Measurements from ENCODE around the gene DGAT2. TPM values are rescaled to one million over a fixed set of nuclear protein-coding genes. Genes with fewer than 3 reads are reported as not detected.

DGAT2 gene
- polyA plus RNA-seq, 3 donors: 3.9 to 4.6 (median 4.0) TPM

DNA sequence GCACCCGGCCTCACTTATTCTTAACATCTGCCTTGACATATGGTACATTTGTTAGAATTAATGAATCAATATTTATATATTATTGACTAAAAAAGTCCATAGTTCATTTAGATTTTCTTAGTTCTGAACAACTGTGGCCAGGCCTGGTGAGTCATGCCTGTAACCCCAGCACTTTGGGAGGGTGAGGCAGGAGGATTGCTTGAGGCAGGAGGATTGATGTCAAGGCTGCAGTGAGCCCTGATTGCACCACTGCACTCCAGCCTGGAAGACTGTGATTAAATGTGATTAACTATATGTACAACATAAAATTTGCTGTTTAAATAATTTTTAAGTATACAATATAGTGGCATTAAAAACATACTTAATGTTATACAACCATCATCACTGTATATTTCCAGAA lies 52.1 kb downstream of the DGAT2 start:
- no peak for DNase-seq (ENCODE audit: low read depth in 3 of 3, low spot score in 2 of 3)

DNA sequence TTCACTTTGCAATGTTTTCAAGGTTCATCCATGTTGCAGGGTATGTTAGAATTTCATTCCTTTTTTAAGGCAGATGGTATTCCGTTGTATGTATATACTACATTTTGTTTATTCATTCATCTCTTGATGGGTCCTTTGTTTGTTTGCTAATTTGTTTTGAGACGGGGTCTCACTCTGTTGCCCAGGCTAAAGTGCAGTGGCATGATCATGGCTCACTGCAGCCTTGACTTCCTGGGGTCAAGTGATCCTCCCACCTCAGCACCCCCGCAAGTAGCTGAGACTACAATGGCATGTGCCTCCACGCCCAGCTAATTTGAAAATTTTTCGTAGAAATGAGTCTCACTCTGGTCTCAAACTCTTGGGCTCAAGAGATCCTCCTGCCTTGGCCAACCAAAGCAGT lies 52.6 kb downstream of the DGAT2 start:
- no peak for DNase-seq (ENCODE audit: low read depth in 3 of 3, low spot score in 2 of 3)

DNA sequence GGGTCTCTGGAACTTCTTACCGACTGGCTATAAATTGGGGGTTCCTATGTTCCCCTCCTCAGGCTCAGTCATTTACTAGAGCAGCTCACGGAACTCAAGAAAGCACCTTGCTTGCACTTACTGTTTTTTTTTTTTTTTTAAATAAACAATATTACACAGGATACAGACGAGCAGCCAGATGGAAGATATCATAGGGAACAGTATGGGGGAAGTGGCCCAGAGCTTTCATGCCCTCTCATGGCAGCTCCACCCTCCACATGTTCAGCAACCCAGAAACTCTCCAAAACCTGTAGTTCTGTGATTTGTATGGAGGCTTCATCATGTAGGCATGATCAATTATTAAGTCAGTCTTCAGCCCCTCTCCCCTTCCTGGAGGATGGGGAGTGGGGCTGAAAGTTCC lies 54.0 kb downstream of the DGAT2 start:
- DNase-seq (ENCODE audit: low read depth in 3 of 3, low spot score in 2 of 3): no peak

DNA sequence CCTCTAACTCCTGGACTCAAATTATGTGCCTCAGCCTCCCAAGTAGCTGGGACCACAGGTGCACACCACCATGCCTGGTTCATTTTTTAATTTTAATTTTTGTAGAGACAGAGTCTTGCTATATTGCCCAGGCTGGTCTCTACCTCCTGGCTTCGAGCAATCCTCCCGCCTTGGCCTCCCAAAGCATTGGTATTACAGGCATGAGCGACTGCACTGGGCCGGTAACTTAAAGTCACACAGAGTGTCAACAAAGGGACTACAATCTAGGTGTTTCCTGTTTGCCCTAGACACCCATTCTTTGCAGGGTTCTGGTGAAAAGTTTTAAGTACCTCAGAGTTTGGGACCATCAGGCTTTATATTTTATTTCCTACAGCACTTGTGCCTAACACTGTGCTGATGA lies 54.8 kb downstream of the DGAT2 start:
- no peak for DNase-seq (ENCODE audit: low read depth in 3 of 3, low spot score in 2 of 3)

DNA sequence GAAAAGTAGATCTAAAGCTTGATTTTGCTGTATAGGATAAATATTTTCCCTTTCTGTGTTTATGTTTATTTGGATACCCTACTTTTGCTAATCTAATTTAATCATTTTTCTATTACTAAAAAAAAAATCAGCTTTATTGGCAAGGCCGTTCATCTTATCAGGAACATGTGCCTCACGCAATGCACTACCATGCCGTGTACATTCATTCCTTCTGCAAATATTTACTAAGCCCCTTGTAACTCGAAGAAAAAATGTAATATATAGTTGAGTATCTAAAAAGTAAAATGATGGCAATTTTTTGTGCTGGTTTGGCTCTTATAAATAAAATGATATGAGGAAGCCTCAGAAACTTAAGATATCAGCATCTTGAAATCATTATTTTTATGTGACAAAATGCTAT lies 55.4 kb downstream of the DGAT2 start:
- no peak for DNase-seq (ENCODE audit: low read depth in 3 of 3, low spot score in 2 of 3)

DNA sequence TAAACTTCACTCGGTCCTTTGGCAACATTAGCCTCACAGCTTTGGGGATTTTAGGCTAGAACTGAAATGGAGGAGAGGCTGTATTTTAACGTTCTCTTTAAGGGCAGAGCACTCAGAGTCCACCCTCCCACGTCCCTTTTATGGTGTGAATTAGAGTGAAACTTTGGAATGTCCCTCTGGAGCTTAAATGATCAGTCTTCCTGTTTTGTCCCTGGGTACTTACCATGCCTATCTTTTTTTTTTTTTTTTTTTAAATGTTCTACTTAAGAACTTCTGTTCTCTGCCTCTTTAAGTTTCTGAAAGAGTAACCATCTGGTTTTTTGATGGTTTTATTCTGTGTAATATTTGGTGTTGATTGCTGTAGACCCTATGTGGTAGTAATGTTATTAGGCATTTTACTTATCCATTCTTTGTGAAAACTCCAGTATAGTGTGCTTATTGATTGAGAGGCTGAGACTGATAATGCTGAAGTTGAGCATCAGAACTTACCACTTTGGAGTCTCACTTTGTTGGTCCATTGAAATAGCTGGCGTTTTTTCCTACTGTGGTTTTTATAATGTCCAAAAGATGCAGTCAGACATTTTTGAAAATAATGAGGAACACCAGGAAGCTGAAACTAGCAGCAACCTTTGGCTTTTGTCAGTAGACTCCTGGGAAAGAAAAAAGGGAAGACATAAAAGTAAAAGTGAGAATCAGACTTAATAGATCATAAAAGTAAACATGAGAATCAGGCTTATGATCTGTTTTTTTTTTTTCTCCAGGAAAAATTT lies 58.1 kb downstream of the DGAT2 start:
- DNase-seq (ENCODE audit: low read depth in 3 of 3, low spot score in 2 of 3): no peak

DNA sequence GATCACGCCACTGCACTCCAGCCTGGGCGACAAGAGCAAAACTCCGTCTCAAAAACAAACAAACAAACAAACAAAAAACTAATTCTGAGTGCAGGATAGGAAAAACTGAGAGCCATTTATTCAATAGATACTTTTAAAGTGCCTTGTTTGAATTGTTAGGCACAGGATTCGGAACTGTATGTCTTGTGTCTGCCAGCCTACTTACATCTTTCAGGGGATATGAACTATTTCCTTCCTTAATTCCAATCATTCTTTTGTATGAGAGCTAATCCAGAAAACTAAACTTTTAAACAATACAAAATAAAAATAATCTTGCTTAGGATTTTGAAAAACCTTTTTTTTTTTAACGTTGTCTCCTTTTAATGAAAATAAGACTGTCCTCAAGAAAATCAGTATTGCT lies 59.0 kb downstream of the DGAT2 start:
- no peak for DNase-seq (ENCODE audit: low read depth in 3 of 3, low spot score in 2 of 3)

DNA sequence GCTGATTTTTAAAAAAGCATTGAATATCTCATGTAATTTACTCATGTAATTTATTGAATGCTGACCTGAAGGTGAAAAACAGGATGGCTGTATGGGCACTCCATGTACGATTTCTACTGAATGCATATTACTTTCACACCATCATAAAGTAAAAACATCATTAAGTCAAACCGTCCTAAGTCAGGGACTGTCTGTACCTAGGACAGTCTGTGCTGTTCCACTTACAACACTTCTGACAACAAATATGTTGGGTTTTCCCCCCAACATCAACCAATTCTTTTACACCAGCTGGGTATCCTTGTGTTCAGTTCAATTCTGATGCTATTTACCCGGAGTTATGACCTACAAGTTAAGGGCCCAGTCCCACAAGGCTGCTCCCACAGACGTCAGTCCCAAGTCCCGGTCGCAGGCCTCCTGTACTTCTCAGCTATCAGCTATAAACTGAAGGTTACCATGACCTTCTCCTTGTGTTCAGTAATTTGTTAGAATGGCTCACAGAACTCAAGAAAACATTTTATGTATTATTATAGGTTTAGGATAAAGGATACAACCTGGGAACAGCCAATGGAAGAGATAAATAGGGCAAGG lies 63.4 kb downstream of the DGAT2 start:
- DNase-seq (ENCODE audit: low read depth in 3 of 3, low spot score in 2 of 3): no peak

DNA sequence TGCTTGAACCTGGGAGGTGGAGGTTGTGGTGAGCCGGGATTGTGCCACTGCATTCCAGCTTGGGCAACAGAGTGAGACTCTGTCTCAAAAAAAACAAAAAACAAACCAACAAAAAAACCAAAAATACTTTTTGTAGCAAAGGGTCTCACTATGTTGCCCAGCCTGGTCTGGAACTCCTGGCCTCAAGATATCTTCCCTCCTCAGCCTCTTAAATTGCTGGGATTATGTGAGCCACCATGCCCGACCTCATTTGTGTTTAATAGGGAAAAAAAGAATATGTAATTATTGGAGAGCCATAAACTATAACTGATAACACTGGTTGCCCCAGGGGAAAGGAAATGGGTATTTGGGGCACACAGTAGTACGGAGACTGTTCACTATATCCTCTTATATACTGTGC lies 66.2 kb downstream of the DGAT2 start:
- no peak for DNase-seq (ENCODE audit: low read depth in 3 of 3, low spot score in 2 of 3)

DNA sequence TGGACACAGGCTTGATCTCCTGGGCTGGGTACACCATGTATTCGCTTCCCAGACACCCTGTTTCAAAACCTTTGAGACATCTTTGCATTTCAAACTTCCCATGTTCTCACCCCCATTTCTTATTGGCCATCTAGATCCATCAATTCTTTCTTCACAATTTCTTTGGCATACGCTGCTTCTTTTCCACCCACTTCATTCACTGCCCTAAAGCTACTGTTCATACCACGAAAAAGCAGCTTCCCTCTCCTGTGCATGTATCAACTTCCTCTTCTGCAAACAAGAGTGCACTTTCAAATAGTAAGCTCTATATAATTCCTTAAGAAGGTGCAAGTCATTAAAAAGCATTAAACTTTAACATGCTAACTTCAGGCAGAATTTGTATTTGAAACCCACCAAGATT lies 67.8 kb downstream of the DGAT2 start:
- DNase-seq (ENCODE audit: low read depth in 3 of 3, low spot score in 2 of 3): no peak

DNA sequence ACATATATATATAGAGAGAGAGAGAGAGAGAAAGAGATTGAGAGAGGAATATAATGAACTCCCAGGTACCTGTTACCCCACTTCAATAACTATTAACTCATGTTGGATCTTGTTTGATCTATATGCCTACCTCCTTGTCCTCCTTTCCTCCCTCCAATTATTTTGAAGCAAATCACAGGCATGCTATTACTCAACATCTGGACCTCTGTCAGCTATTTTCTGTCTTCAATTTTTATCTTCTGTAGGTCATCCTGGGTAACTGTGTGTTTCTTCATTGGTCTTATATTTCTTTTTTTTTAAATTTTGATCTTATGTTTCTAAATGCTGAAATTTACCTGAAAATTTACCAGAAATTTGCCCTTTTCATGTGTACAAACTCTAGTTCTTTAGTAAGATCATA lies 71.3 kb downstream of the DGAT2 start:
- DNase-seq (ENCODE audit: low read depth in 3 of 3, low spot score in 2 of 3): no peak

DNA sequence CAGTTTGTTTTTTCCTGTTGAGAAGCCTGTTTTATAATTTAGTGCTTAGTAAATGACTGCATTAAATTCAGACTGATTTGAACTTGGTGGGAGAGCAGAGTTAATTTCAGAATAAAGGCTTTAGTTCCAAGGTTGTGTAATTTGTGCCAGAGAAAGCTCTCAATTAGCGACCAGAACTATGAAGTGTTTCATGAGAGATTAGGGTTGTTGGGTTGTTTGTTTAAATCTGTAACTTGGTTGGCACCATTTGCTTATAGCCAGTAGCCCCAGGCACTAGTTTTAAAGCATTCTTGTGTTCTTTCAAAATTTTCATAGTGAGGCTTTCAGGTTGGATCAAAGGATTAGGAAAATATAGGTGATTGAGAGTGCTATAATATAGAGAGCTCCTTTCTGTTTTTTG lies 71.9 kb downstream of the DGAT2 start:
- DNase-seq (ENCODE audit: low read depth in 3 of 3, low spot score in 2 of 3): no peak

DNA sequence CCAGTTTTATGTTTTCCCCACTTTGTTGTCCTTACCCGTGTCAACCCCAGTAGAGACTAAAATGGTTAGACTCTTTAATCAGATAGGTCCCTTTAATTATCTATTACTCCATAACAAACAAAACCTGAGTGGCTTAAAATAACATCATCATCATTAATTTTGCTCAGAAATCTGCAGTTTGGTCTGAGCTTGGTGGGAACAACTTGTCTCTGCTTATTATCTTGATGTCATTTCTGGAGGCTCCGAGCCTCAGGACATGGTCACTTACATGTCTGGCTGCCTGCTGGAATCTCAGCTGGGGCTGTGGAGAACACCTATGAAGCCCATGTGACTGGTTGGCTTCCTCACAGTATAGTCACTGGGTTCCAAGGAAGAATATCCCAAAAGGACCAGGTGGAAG lies 73.2 kb downstream of the DGAT2 start:
- no peak for DNase-seq (ENCODE audit: low read depth in 3 of 3, low spot score in 2 of 3)

DNA sequence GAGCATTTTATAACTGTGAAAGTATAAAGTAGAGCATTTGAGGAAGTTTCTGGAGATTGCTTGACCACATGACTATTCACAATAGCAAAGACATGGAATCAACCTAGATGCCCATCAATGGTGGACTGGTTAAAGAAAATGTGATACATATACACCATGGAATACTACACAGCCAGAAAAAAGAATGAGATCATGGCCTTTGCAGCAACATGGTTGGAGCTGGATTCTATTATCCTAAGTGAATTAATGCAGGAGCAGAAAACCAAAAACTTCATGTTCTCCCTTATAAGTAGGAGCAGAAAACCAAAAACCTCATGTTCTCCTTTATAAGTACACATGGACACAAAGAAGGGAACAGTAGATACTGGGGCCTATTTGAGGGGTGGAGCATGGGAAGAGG lies 76.7 kb downstream of the DGAT2 start:
- no peak for DNase-seq (ENCODE audit: low read depth in 3 of 3, low spot score in 2 of 3)

DNA sequence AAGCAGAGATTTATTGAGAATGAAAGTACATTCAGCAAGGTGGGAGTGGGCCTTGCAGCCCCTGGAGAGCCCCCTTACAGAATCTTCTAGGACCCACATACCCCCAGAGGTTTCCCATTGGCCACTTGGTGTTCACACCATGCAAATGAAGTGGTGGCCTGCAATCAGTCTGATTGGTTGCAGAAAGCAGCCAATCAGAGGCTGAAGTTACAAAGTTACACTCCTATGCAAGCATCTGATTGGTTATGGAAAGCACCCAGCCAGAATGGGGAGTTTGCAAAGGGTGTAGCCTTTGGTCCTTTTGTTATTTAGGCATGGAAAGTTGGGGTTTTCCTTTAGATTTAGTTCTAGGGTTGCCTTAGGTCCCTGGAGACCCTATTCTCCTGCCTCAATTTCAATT lies 81.3 kb downstream of the DGAT2 start:
- DNase-seq (ENCODE audit: low read depth in 3 of 3, low spot score in 2 of 3): no peak

DNA sequence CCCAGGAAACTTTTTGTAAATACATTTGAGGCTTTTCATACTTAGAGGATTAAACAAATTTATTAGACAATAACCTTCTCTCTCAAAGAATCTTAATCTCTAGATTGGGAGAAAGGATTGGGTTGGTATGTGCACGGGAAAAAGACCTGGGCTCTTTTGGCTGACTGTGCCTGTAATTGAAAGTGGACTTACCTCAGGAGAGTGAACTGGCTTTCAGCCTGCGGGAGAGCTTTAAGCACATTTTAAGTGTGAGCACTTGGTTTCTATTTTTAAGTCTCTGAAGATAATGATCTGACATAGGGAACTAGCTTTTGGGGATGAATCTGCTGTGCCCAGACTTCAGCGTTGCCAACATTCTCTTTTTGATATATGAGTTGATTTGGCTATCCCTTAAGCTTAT lies 82.2 kb downstream of the DGAT2 start:
- DNase-seq (ENCODE audit: low read depth in 3 of 3, low spot score in 2 of 3): no peak

Other genes starting within 250 kb of the DGAT2 start
- gene GDPD5, start 242.8 kb upstream of the DGAT2 start, polyA plus RNA-seq (ENCODE audit: insufficient read length in 3 of 3): 1 to 10 TPM; 5.8 to 8.5 (median 6.9) TPM
- gene SERPINH1, start 206.5 kb upstream of the DGAT2 start, polyA plus RNA-seq (ENCODE audit: insufficient read length in 3 of 3): 100 to 1,000 TPM; 291 to 341 (median 336) TPM
- gene MAP6, start 99.7 kb upstream of the DGAT2 start, polyA plus RNA-seq (ENCODE audit: insufficient read length in 3 of 3): 10 to 100 TPM in 1 of 3 donors, 1 to 10 TPM in 2; 7.7 to 10.6 (median 9.5) TPM
- gene MOGAT2, start 50.9 kb upstream of the DGAT2 start, polyA plus RNA-seq (ENCODE audit: insufficient read length in 3 of 3): 1 to 10 TPM in 2 of 3 donors, under 1 TPM in 1; 0.69 to 1.7 (median 1.6) TPM
- gene UVRAG, start 46.4 kb downstream of the DGAT2 start, polyA plus RNA-seq (ENCODE audit: insufficient read length in 3 of 3): 10 to 100 TPM; 16.4 to 19.5 (median 17.5) TPM